ENCODE results near the gene ZNF609.

DNA sequence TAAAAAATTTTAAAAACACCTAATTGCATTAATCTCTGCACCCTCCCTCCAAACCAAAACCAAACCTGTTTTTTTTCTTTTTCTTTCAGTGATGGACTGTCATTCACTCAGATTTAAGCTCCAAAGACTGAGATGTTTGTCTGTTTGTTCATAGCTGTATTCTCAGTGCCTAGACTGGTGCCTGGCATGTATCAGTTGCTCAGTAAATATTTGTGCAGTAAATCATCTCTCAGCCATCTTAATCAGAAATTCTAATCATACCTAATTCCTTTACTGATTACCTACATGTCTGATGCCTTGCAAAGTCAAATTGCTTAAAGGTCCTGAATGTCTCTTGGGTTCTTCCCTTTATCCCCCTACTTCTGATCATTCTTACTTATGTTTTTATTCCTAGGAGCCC lies 138.8 kb downstream of the ZNF609 start:
- TF ChIP-seq, protein P1, sequence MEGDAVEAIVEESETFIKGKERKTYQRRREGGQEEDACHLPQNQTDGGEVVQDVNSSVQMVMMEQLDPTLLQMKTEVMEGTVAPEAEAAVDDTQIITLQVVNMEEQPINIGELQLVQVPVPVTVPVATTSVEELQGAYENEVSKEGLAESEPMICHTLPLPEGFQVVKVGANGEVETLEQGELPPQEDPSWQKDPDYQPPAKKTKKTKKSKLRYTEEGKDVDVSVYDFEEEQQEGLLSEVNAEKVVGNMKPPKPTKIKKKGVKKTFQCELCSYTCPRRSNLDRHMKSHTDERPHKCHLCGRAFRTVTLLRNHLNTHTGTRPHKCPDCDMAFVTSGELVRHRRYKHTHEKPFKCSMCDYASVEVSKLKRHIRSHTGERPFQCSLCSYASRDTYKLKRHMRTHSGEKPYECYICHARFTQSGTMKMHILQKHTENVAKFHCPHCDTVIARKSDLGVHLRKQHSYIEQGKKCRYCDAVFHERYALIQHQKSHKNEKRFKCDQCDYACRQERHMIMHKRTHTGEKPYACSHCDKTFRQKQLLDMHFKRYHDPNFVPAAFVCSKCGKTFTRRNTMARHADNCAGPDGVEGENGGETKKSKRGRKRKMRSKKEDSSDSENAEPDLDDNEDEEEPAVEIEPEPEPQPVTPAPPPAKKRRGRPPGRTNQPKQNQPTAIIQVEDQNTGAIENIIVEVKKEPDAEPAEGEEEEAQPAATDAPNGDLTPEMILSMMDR (IDR thresholded peaks at IDR 0.05 in 2 of 3, conservative IDR thresholded peaks at IDR 0.05 in 1 of 3; ENCODE audit: control insufficient read depth in 2 of 3, extremely low read depth in 1 of 3, insufficient read depth in 1 of 3, low read depth in 3 of 3, low read length in 3 of 3): no peak
- TF ChIP-seq RCOR1 (conservative IDR thresholded peaks at IDR 0.05; ENCODE audit: low read depth, low read length) (no peak), SRF (IDR thresholded peaks at IDR 0.05; ENCODE audit: low read depth in 2 of 2, low read length in 2 of 2) (no peak), POLR2A (IDR thresholded peaks at IDR 0.05; ENCODE audit: low read depth, low read length) (no peak), CREB1 (IDR thresholded peaks at IDR 0.05; ENCODE audit: low read depth) (no peak), SMC3 (IDR thresholded peaks at IDR 0.05; ENCODE audit: borderline replicate concordance, low read length) (no peak), CBX3 (IDR thresholded peaks at IDR 0.05; ENCODE audit: borderline replicate concordance, low read depth) (no peak), TCF3 (IDR thresholded peaks at IDR 0.05; ENCODE audit: borderline replicate concordance, insufficient read depth, low read depth, low read length) (no peak), HDAC2 (IDR thresholded peaks at IDR 0.05) (no peak), POLR2AphosphoS5 (IDR thresholded peaks at IDR 0.05; ENCODE audit: low read length) (no peak), EZH2 (IDR thresholded peaks at IDR 0.05; ENCODE audit: borderline replicate concordance, control insufficient read depth, low read depth, low read length) (no peak)
- TF ChIP-seq, protein P2, sequence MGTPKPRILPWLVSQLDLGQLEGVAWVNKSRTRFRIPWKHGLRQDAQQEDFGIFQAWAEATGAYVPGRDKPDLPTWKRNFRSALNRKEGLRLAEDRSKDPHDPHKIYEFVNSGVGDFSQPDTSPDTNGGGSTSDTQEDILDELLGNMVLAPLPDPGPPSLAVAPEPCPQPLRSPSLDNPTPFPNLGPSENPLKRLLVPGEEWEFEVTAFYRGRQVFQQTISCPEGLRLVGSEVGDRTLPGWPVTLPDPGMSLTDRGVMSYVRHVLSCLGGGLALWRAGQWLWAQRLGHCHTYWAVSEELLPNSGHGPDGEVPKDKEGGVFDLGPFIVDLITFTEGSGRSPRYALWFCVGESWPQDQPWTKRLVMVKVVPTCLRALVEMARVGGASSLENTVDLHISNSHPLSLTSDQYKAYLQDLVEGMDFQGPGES (IDR thresholded peaks at IDR 0.05): no peak
- TF ChIP-seq, protein P3, sequence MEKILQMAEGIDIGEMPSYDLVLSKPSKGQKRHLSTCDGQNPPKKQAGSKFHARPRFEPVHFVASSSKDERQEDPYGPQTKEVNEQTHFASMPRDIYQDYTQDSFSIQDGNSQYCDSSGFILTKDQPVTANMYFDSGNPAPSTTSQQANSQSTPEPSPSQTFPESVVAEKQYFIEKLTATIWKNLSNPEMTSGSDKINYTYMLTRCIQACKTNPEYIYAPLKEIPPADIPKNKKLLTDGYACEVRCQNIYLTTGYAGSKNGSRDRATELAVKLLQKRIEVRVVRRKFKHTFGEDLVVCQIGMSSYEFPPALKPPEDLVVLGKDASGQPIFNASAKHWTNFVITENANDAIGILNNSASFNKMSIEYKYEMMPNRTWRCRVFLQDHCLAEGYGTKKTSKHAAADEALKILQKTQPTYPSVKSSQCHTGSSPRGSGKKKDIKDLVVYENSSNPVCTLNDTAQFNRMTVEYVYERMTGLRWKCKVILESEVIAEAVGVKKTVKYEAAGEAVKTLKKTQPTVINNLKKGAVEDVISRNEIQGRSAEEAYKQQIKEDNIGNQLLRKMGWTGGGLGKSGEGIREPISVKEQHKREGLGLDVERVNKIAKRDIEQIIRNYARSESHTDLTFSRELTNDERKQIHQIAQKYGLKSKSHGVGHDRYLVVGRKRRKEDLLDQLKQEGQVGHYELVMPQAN (conservative IDR thresholded peaks at IDR 0.05): no peak
